Right lung (tissue), 5 donors: ENCODE data around the gene G6PC3. TPM values are rescaled to one million over a fixed set of nuclear protein-coding genes. Genes with fewer than 3 reads are reported as not detected.

Experiments
- DNase-seq, 2 donors: peaks; one replicate each; pipeline ENCODE4 v3.0.0-alpha.2; 2013
- polyA plus RNA-seq, 5 donors: library from polyadenylated mRNA; unstranded; fragments of 120-200 nt; gene quantifications; one replicate each; pipeline versions ENCODE4 v1.2.1 to v1.2.3, GENCODE V29; 2013; ENCODE audit warnings: inconsistent platforms in 1 of 5, low replicate concordance in 1 of 5; ENCODE audit not compliant: insufficient read length in 5 of 5, insufficient read depth in 1 of 5

The G6PC3 gene
- polyA plus RNA-seq, 5 donors = 44.1 to 68.4 (median 51.0) TPM

DNA sequence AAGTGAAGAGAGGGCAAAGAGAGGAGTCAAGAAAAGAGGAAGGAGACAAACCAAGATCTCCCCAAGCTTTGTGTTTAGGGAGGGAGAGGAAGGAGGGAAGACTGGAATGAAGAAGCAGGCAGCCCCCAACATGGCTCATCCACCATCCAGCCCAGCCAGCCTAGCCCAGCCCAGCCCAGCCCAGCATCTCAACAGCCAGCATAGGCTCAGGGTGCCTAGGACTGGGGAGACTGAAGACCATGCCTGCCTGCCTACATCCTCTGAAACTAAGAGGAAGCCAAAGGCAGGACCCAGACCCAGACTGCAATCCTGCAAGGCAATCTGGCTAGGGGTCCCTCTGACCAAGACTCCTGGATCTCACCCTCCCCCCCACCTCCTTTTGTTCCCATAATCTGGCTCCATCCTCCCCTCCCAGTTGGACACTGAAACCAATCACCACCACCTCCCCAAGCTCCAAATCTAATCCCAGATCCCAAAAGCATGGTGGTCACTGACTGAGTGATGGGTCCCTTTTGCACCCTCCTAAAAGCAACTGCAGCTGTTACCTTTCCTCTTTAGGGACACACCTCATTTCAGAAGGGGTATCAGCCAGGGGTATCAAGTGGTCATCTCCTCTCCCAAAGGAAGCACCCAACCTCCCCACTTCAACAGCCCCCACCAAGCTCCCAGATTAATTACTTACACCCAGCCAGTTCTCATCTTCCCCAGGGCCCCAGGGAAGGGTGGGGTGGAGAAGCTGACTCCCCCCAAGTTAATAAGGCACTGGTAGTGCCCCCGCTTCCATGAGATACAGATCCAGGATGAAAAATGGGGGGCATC lies 51.7 kb downstream of the G6PC3 start:
- no peak for DNase-seq

GRCh38 chr17:44122816-44123355 lies 52.4 kb downstream of the G6PC3 start:
- DNase-seq = no peak

- DNase-seq = peak; percentile 96
Observed at GRCh38 chr17:44123356-44124117, 53.0 kb downstream of the G6PC3 start, which contains the start of gene HDAC5. Gene HDAC5, minus strand, starts transcription at chr17:44123641. Its CDS starts 6,126 bp downstream, at chr17:44117515.

- DNase-seq = no peak
Observed at GRCh38 chr17:44124118-44124438, 53.5 kb downstream of the G6PC3 start.

Other genes with a start within 250 kb of the G6PC3 start
- gene MPP3, start 237.6 kb upstream of the G6PC3 start, polyA plus RNA-seq = 10 to 100 TPM in 3 of 5 donors, 1 to 10 TPM in 2; 9.3 to 13.7 (median 10.6) TPM
- gene CD300LG, start 223.6 kb upstream of the G6PC3 start, polyA plus RNA-seq = 1 to 10 TPM in 4 of 5 donors, under 1 TPM in 1; 0.77 to 1.8 (median 1.3) TPM
- 1 to 10 TPM; 3.5 to 5.1 (median 4.7) TPM for gene MPP2, start 163.2 kb upstream of the G6PC3 start, polyA plus RNA-seq
- 1 to 10 TPM in 4 of 5 donors, not detected in 1; 1.5 to 2.2 (median 1.6) TPM for gene PPY, start 128.3 kb upstream of the G6PC3 start, polyA plus RNA-seq
- gene PYY, start 116.8 kb upstream of the G6PC3 start, polyA plus RNA-seq = under 1 TPM in 4 of 5 donors, not detected in 1; 0.17 to 0.79 (median 0.26) TPM
- gene NAGS, start 66.1 kb upstream of the G6PC3 start, polyA plus RNA-seq = 1 to 10 TPM; 2.2 to 4.3 (median 4.2) TPM
- gene TMEM101, start 55.8 kb upstream of the G6PC3 start, polyA plus RNA-seq = 10 to 100 TPM; 41.5 to 48.1 (median 42.7) TPM
- gene LSM12, start 4.1 kb upstream of the G6PC3 start, polyA plus RNA-seq = 10 to 100 TPM; 29.8 to 39.8 (median 36.2) TPM
- 10 to 100 TPM; 43.3 to 60.6 (median 57.4) TPM for gene HDAC5, start 52.9 kb downstream of the G6PC3 start, polyA plus RNA-seq
- 1 to 10 TPM; 4.4 to 6.8 (median 5.5) TPM for gene HROB, start 71.2 kb downstream of the G6PC3 start, polyA plus RNA-seq
- gene ASB16, start 100.0 kb downstream of the G6PC3 start, polyA plus RNA-seq = 1 to 10 TPM; 2.7 to 3.6 (median 2.7) TPM
- 10 to 100 TPM; 45.6 to 55.7 (median 53.3) TPM for gene TMUB2, start 116.2 kb downstream of the G6PC3 start, polyA plus RNA-seq
- gene ATXN7L3, start 129.1 kb downstream of the G6PC3 start, polyA plus RNA-seq = 10 to 100 TPM; 50.4 to 72.3 (median 58.5) TPM
- gene UBTF, start 148.9 kb downstream of the G6PC3 start, polyA plus RNA-seq = 100 to 1,000 TPM in 4 of 5 donors, 10 to 100 TPM in 1; 99.8 to 129 (median 106) TPM
- gene SLC4A1, start 197.4 kb downstream of the G6PC3 start, polyA plus RNA-seq = 10 to 100 TPM in 3 of 5 donors, 1 to 10 TPM in 2; 7.5 to 32.1 (median 12.0) TPM
- 1 to 10 TPM; 1.6 to 4.3 (median 3.4) TPM for gene RUNDC3A, start 237.9 kb downstream of the G6PC3 start, polyA plus RNA-seq